Inflammatory macrophage treated with lipopolysaccharide for 4 hours (primary cell): ENCODE data around the gene ZMYM2.

Source experiments
- DNase-seq: peaks from one replicate; pipeline ENCODE4 v3.0.0-alpha.2; 2020

Gene ZMYM2

DNA sequence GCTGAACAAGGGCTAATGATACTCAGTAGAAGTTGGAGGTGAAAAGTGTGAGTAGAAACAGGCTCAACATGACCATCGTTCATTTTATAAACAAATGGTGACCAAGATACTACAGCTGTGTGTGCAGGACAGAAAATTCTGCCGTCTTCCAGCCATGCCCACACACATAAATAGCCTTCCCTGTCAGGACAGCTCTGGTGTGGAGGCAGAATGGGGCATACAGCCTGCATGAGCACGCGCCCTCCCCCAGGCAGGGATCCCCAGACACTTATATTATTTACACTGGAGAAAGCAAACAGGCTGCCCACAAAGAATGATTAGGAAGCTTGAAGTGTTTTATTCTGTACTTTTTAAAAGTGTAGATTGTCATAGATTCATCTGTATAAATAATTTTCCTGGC lies 182.0 kb downstream of the ZMYM2 start:
- DNase-seq: no peak
